SU-DHL-6 (cell line): Measurements from ENCODE around the gene WNT8A.

Experiments used
- H2AFZ ChIP-seq: fragments of 200-600 bp; sonication (generic); 2 replicates; pipeline ENCODE4 v1.6.1; 2014; ENCODE audit warnings: low read depth, mild to moderate bottlenecking, moderate library complexity, mixed read lengths, antibody characterized with exemption, low read length; ENCODE audit not compliant: severe bottlenecking
- H3F3A ChIP-seq: fragments of 200-600 bp; shearing (Covaris generic); 2 replicates; pipeline ENCODE4 v1.6.0; 2016; ENCODE audit warnings: antibody characterized with exemption, mild to moderate bottlenecking; ENCODE audit not compliant: insufficient read depth
- H3K27ac ChIP-seq: fragments of 200-600 bp; sonication (generic); 2 replicates; pipeline ENCODE4 v1.5.1; 2016; ENCODE audit warnings: low read depth, mild to moderate bottlenecking, low read length, moderate library complexity, mixed read lengths
- H3K27me3 ChIP-seq: fragments of 200-600 bp; sonication (generic), shearing (Covaris generic); 2 replicates; pipeline ENCODE4 v1.6.0; 2014; ENCODE audit warnings: mild to moderate bottlenecking, low read length
- H3K36me3 ChIP-seq: fragments of 200-600 bp; sonication (generic); 2 replicates; pipeline ENCODE4 v1.6.1; 2014; ENCODE audit warnings: mild to moderate bottlenecking, low read length, mixed read lengths
- H3K4me2 ChIP-seq: fragments of 300-600, 200-600 bp; shearing (Covaris generic), sonication (generic); 2 replicates; pipeline ENCODE4 v1.6.0; 2014; ENCODE audit warnings: low read length, low read depth, mild to moderate bottlenecking; ENCODE audit not compliant: poor library complexity, severe bottlenecking
- H3K4me3 ChIP-seq: fragments of 200-600 bp; sonication (generic); 2 replicates; pipeline ENCODE4 v1.5.1; 2014; ENCODE audit warnings: antibody characterized with exemption, low read length, mild to moderate bottlenecking, mixed read lengths; ENCODE audit not compliant: insufficient read depth, poor library complexity, severe bottlenecking
- H3K79me2 ChIP-seq: fragments of 200-600 bp; sonication (generic); 2 replicates; pipeline ENCODE4 v1.6.1; 2014; ENCODE audit warnings: mild to moderate bottlenecking, low read length, moderate library complexity; ENCODE audit not compliant: insufficient read depth
- H3K9ac ChIP-seq: fragments of 200-600 bp; sonication (generic); 2 replicates; pipeline ENCODE4 v1.7.0; 2014; ENCODE audit warnings: mild to moderate bottlenecking, low read length
- H3K9me2 ChIP-seq: fragments of 200-600 bp; sonication (generic); replicated peaks from 2 replicates; pipeline ENCODE4 v1.6.1; 2014; ENCODE audit warnings: low read length; ENCODE audit not compliant: insufficient read depth
- H3K9me3 ChIP-seq: fragments of 200-600 bp; sonication (generic); 2 replicates; pipeline ENCODE4 v1.6.1; 2014; ENCODE audit warnings: low read length, mixed read lengths; ENCODE audit not compliant: insufficient read depth
- H4K20me1 ChIP-seq: fragments of 200-600 bp; sonication (generic); 2 replicates; pipeline ENCODE4 v1.6.1; 2014; ENCODE audit warnings: low read depth, mild to moderate bottlenecking, antibody characterized with exemption, low read length, moderate library complexity, mixed read lengths
- CTCF ChIP-seq: fragments of 200-600 bp; sonication (generic); IDR thresholded peaks from one replicate; pipeline ENCODE4 v1.5.1; 2017; ENCODE audit warnings: antibody characterized with exemption, mild to moderate bottlenecking, low read length, moderate library complexity; ENCODE audit not compliant: insufficient read depth, poor library complexity, severe bottlenecking
- EZH2phosphoT487 ChIP-seq: fragments of 200-600 bp; sonication (generic), shearing (Covaris generic); conservative IDR thresholded peaks from 2 replicates; pipeline ENCODE4 v1.6.1; 2018; ENCODE audit warnings: mild to moderate bottlenecking, antibody characterized with exemption, low read length, moderate library complexity, mixed read lengths

The WNT8A gene

GRCh38 chr5:138139781-138140090, 55.9 kb downstream of the WNT8A start:
- Histone ChIP-seq H3K4me2 (no peak overlapping the region), H3K9me3 (no peaks in the 10 kb centered on the region), H3K79me2 (no peaks in the 10 kb centered on the region), H3K36me3 (no peaks in the 10 kb centered on the region), H2AFZ (no peak overlapping the region), H3K27me3 (no peaks in the 10 kb centered on the region), H3K4me3 (no peak overlapping the region), H3K27ac (no peak overlapping the region), H3K9me2 (no peaks in the 10 kb centered on the region), H4K20me1 (no peaks in the 10 kb centered on the region), H3F3A (no peaks in the 10 kb centered on the region), H3K9ac (no peak overlapping the region)
- TF ChIP-seq CTCF (no peak), EZH2phosphoT487 (no peak)

GRCh38 chr5:138140268-138140667, 56.4 kb downstream of the WNT8A start:
- Histone ChIP-seq H3F3A (no peaks in the 10 kb centered on the region), H3K9me2 (no peaks in the 10 kb centered on the region), H3K9me3 (no peaks in the 10 kb centered on the region), H2AFZ (no peak overlapping the region), H3K79me2 (no peaks in the 10 kb centered on the region), H3K4me2 (no peak overlapping the region), H3K9ac (no peak overlapping the region), H4K20me1 (no peaks in the 10 kb centered on the region), H3K27me3 (no peaks in the 10 kb centered on the region), H3K27ac (no peak overlapping the region), H3K36me3 (no peaks in the 10 kb centered on the region), H3K4me3 (no peak overlapping the region)
- TF ChIP-seq CTCF (no peak), EZH2phosphoT487 (no peak)
